HuH-7.5 (cell line): ENCODE results near the gene SLC10A6.

Source experiments
- DNase-seq: peaks from one replicate; pipeline ENCODE4 v3.0.0; 2011; ENCODE audit warnings: low spot score

SLC10A6 gene

GRCh38 chr4:86847571-86847970, 1.6 kb downstream of the SLC10A6 start:
- DNase-seq = no peak

- no peak for DNase-seq
These were observed 2.3 kb downstream of the SLC10A6 start for GRCh38 chr4:86846921-86847320.

- DNase-seq = no peak
These were observed 3.6 kb downstream of the SLC10A6 start for GRCh38 chr4:86845593-86845992.

DNA sequence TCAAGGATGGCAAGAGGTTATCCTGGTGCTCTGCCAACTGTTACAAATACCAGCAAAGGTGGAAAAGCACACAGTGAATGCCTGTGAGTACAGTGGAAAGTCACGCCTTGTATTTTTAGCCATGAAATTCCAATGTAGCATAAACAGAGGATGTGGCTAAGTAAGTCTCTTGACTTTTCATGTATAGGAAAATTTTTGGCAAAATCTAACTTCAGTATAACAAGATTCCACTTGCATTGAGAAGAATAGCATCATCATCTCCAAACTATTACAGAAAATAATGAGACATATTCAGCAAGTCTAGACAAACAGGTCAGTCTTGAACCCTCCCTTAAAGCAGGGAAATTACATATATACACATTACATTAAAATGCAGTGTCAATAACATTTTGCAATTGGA, 7.9 kb downstream of the SLC10A6 start:
- no peak for DNase-seq

DNA sequence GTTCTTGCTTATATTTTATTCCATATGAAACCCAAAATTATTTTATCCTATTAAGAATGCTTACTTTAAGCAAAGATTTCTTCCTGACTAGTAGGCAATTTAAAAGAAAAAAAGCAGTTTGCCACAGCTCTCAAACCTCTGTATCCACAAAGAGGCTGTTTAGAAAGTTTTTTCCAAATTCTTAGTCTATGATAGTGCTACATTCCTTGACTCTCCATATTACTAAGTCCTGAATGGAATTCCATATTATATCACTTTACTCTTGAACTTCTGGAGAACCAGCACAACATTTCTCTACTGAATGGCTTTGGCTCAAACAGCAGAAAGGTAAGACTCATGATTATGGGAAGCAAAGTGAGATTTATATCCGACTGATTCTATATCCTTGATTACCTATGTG, 8.3 kb downstream of the SLC10A6 start:
- no peak for DNase-seq

DNA sequence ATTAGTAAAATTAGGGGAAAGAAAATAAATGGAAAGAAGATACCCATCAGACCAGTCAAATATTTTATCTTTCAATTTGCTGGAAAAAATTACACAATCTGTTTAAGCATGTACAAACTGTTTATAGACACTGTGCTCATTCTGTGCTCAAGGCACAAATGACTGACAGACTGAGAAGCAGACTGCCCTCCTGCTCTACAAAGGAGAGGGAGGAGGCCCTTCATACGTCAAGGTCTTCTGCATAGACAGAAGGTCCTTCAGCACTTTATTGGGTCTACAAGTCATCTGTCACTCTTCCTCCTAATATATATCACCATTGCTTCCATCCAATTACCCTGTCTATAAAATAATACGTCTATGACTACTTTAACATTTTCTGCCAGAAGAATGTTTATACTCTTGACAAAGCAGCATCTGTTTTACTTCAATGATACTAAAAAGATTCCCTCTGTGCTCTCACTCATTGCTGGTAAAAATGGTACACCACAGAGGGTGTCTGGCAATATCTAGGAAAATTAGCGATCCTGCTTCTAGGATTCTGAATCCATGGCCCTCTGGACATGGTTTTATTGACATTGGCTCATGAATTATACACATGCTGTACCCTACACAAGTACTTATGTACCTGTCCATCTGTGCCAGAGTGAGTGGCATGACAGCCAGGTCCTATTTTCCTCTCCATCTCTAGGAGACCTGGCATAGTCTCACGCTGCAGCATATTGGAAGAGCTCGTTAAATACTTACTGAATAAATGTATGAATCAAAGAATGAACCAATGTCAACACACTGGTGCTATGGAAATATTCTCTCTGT, 11.3 kb downstream of the SLC10A6 start:
- no peak for DNase-seq

DNA sequence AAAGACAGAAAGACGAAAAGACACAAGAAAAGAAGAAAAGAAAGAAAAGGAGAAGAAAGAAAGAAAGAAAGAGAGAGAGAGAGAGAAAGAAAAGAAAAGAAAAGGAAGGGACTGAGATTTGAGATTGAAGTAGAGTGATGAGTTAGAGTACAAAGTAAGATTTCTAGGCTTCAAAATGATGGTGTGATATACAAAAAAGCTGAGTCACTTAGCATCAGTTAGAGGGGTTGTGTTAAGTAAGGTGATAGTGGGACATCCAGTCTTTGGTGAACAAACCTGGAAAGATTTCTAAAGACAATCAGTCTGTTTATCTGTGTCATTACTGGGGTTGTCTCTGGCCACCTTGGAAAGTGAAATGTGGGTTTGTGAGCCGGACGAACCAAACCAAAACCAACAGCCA, 13.5 kb downstream of the SLC10A6 start:
- DNase-seq = no peak

GRCh38 chr4:86834901-86835300, 14.3 kb downstream of the SLC10A6 start:
- DNase-seq = no peak

- DNase-seq = no peak
These were observed 15.6 kb downstream of the SLC10A6 start for GRCh38 chr4:86833615-86834014.

DNA sequence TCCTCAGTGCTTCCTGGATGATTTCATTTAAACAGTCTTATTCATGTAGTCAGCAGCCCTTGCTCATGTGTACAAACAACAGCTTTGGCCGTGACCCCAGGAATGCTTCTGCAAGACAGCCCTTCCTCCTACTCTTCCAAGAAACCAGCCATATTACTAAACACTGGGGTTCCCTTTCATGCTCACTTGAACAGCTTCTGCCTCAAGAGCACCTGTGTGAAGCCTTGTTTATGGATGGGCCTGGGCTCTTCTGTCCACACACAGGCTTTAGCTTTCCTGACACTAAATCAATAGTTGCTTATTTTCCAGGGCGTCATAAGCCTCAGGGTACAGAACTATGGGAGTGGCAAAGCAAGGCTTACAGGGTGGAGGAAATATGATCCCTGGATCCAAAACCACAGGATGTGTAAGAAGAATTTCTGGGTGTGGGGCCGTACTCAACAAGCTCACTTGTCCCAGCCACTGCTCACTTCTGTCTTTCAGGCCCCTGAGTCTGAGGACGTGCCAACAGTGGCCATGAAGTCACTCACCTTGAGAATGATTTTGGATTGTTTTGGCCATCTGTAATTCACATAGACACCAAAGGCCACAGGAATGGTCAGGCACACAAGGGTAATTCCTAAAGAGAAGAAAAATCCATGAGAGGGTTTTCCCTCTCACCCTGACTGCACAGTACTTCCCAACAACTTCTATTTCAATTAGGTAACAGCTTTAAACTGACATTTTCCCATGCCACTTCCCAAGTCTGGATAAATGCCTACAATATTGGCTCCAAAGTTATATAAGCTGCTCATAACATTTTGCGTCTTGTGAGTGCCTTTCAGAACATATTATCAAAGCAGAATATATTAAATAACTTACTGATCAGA, 17.7 kb downstream of the SLC10A6 start:
- DNase-seq = no peak

- DNase-seq = no peak
These were observed 23.7 kb downstream of the SLC10A6 start for GRCh38 chr4:86825511-86825910.

GRCh38 chr4:86822136-86822535, 27.0 kb downstream of the SLC10A6 start:
- DNase-seq = no peak

DNA sequence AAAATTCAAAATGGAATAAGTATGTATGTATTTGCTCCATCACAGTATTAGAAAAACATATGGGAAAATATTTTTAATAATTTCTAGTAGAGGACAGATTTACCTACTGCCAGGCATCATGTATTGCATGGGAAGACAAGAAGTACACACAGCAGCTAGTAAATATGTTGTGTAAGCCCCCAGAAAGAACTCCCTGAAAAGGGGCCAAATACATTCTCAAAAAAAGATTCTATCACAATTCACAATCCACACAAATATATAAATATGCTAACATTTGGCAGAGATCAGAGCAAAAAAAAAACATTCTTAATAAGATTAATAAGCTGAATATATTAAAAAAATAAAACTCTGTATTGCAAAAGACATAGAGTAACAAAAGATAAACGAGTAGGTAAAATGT, 28.0 kb downstream of the SLC10A6 start:
- DNase-seq = no peak

GRCh38 chr4:86819561-86819960, 29.6 kb downstream of the SLC10A6 start:
- DNase-seq = no peak

GRCh38 chr4:86818841-86819240, 30.3 kb downstream of the SLC10A6 start:
- DNase-seq = peak; percentile 5

- no peak for DNase-seq
These were observed 31.0 kb downstream of the SLC10A6 start for GRCh38 chr4:86818211-86818610.

GRCh38 chr4:86816501-86817273, 32.5 kb downstream of the SLC10A6 start:
- DNase-seq = no peak

GRCh38 chr4:86815653-86816052, 33.5 kb downstream of the SLC10A6 start:
- no peak for DNase-seq

- no peak for DNase-seq
These were observed 38.3 kb downstream of the SLC10A6 start for GRCh38 chr4:86810847-86811246.

DNA sequence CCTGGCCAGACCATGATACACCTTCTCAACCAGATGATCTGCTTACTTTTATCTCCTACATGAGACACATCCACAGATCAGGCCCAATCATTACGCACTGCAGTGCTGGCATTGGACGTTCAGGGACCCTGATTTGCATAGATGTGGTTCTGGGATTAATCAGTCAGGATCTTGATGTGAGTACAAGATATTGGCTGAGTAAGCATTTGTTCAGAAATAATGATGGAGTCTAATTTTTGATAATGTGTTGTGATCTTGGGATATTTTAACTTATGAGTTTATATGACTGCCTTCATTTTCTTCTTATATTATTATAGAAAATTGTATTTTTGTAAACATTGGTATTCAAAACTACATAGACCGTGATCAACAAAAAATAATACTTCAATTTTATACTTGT, 39.4 kb downstream of the SLC10A6 start:
- no peak for DNase-seq

- no peak for DNase-seq
These were observed 58.1 kb downstream of the SLC10A6 start for GRCh38 chr4:86791126-86791525.

GRCh38 chr4:86788826-86789225, 60.4 kb downstream of the SLC10A6 start:
- DNase-seq = no peak

GRCh38 chr4:86778175-86778574, 71.0 kb downstream of the SLC10A6 start:
- no peak for DNase-seq
